IPS-15b (cell line): Measurements from ENCODE around the gene RPS21.

Experiments
- H3K27me3 ChIP-seq: one replicate; pipeline ENCODE4 v1.6.1; 2013; ENCODE audit warnings: low read length; ENCODE audit not compliant: control insufficient read depth, insufficient read depth
- H3K36me3 ChIP-seq: one replicate; pipeline ENCODE4 v1.6.1; 2013; ENCODE audit warnings: low read length; ENCODE audit not compliant: control insufficient read depth, insufficient read depth
- H3K4me1 ChIP-seq: one replicate; pipeline ENCODE4 v1.6.1; 2013; ENCODE audit warnings: mild to moderate bottlenecking, low read length; ENCODE audit not compliant: control insufficient read depth, insufficient read depth
- H3K4me3 ChIP-seq: one replicate; pipeline ENCODE4 v1.5.1; 2013; ENCODE audit warnings: low read depth, low read length
- H3K9ac ChIP-seq: one replicate; pipeline ENCODE4 v1.6.1; 2013; ENCODE audit warnings: low read depth, mild to moderate bottlenecking, low read length
- H3K9me3 ChIP-seq: one replicate; pipeline ENCODE4 v1.6.1; 2013; ENCODE audit warnings: mild to moderate bottlenecking, low read length; ENCODE audit not compliant: control insufficient read depth, insufficient read depth

The RPS21 gene

GRCh38 chr20:62408640-62409039, 21.7 kb downstream of the RPS21 start:
- H3K9me3 ChIP-seq = no peaks in the 10 kb centered on the region
- H3K4me3 ChIP-seq = no peak overlapping the region
- no peaks in the 10 kb centered on the region for H3K36me3 ChIP-seq
- no peak overlapping the region for H3K9ac ChIP-seq
- H3K4me1 ChIP-seq = no peaks in the 10 kb centered on the region
- H3K27me3 ChIP-seq = no peaks in the 10 kb centered on the region

DNA sequence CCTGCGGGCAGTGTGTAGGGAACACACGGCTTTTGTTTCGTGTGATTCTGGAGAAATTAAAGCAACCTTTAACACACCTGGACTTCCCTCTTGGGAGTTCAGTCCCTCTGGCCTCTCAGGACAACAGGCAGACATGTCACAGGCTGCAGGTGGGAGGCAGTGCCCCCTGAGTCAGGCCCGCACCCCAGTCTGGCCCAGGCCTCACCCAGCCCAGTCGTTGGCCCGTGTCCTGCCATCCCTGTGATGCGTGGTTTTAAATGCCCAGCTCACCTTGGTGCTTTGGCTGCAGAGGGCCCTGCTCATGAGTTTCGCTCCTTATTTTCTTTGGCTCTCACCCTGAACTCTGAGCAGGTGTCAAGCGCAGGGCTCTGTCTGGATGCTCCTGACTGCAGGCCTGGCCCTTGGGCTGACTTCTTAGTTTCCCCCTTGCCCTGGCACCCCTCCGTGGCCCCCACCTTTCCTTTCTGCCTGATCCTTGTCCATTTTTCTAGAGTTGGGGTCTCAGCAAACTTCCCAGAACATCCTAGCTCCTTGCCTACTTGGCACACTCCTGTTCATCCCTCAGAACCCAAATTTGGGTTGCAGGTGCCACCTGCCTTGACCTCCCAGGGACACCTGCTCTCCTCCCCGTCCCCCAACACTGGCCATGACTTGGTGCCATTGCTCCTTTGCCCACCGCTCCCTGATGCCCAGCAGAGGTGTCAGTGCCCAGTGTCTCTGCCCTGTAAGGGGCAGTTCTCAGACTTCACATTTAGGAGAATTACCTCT, 22.4 kb downstream of the RPS21 start:
- H3K4me1 ChIP-seq = no peaks in the 10 kb centered on the region
- H3K9me3 ChIP-seq = no peaks in the 10 kb centered on the region
- H3K36me3 ChIP-seq = no peaks in the 10 kb centered on the region
- H3K9ac ChIP-seq = no peak overlapping the region
- no peaks in the 10 kb centered on the region for H3K27me3 ChIP-seq
- no peak overlapping the region for H3K4me3 ChIP-seq

DNA sequence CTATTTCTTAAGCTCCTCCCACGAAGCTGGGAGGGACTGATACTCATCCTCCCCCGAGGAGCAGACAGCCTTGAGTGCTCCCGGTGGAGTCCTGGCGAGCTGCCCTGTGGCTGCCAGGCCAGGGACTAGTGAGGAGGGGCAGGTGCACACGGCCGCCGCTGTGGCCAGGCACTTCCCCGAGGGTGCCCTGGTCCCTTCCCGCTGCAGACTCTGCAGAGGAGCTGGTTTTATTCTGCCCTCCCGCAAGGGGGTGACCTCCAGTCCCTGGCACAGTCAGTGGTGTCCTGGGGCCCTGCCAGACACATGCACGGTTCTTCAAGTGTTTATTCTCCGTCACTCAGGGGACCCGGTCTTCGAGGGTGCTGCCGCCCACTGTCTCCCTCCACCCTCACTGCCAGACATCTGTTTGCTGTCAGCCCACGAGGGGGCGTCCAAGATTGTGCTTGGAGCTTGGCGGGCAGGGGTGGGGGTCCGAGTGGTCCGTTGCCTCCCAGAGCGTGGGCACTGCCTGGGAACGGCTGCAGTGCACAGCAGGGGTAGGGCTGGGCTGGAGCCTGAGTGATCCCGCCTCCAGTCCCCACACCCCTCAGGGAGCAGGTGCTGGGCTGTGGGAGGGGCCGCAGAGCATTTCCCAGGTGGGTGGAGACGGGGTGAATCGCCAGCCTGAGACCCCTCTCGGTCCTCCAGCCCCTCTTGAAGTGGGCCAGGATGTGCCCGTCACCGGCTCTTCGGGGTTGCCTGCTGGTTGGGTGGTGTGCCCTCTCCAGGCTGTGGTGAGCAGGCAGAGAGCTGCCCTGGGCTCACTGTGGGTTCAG, 23.2 kb downstream of the RPS21 start:
- Histone ChIP-seq H3K4me1 (no peaks in the 10 kb centered on the region), H3K9ac (no peak overlapping the region), H3K4me3 (no peak overlapping the region), H3K27me3 (no peaks in the 10 kb centered on the region), H3K9me3 (no peaks in the 10 kb centered on the region), H3K36me3 (no peaks in the 10 kb centered on the region)

- H3K4me3 ChIP-seq = no peak overlapping the region
- H3K27me3 ChIP-seq = no peaks in the 10 kb centered on the region
- H3K9ac ChIP-seq = no peak overlapping the region
- no peaks in the 10 kb centered on the region for H3K4me1 ChIP-seq
- no peaks in the 10 kb centered on the region for H3K36me3 ChIP-seq
- no peaks in the 10 kb centered on the region for H3K9me3 ChIP-seq
These were observed 24.0 kb downstream of the RPS21 start for GRCh38 chr20:62410746-62411478.

- Histone ChIP-seq H3K9me3 (no peaks in the 10 kb centered on the region), H3K4me1 (no peaks in the 10 kb centered on the region), H3K36me3 (no peaks in the 10 kb centered on the region), H3K9ac (no peak overlapping the region), H3K4me3 (no peak overlapping the region), H3K27me3 (no peaks in the 10 kb centered on the region)
These were observed 24.7 kb downstream of the RPS21 start for GRCh38 chr20:62411479-62412193.

GRCh38 chr20:62412194-62413024, 25.5 kb downstream of the RPS21 start:
- Histone ChIP-seq H3K4me1 (no peaks in the 10 kb centered on the region), H3K9ac (no peak overlapping the region), H3K9me3 (no peaks in the 10 kb centered on the region), H3K36me3 (no peaks in the 10 kb centered on the region), H3K27me3 (no peaks in the 10 kb centered on the region), H3K4me3 (no peak overlapping the region)

DNA sequence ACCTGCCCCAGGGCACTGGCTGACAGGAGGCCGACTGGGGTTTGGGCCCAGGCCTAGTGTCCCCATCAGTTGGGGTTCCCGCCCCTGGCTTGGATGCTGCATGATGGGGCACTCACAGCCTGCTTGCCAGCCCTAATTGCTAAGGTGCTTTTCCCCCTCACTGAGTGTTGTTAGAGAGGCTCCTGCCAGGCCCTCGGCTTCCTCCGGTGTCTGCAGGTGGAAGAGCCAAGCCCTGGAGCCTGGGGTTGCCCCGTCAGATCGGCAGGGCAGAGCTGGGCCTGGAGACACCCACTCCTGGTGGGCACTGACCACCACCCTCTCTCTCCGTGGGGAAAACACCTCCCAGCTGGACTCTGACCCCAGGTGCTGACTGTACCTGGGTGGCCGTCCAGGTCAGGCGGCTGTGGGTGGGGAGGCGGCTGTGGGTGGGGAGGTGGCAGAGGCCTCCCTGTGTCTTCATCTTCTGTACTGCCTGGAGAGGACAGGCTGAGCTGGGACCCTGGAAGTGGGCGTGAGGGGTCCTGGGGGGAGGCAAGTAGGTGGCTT, 26.2 kb downstream of the RPS21 start:
- no peaks in the 10 kb centered on the region for H3K27me3 ChIP-seq
- H3K9me3 ChIP-seq = no peaks in the 10 kb centered on the region
- H3K4me3 ChIP-seq = no peak overlapping the region
- no peaks in the 10 kb centered on the region for H3K36me3 ChIP-seq
- no peaks in the 10 kb centered on the region for H3K4me1 ChIP-seq
- H3K9ac ChIP-seq = no peak overlapping the region

DNA sequence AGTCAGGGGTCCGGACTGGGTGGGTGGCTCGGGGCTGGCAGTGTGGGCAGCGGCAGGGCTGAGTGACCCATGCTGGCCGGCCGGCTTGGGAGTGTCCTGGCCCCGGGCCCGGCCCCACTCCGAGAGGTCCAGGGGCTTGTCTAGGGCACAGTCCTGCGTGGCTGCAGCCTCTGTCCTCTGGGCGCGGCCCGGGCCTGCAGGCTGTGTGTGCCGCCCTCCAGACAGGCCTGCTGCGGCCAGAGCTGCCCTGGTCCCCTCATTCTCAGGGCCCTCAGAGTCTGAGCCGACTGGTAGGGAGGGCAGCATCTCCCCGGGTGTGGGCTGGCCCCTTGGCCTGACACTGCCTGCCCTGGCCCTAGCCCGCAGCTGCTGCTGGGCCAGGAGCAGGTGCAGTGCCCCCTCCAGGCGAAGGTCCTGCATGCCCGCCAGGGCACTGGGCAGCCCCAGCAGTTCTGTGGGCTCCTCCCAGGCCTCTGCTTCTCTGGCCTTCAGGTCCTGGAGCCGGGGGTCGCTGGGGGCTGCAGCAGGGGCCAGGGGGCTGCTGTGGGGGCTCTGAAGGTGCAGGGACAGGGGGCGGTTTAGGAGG, 27.1 kb downstream of the RPS21 start:
- H3K9ac ChIP-seq = no peak overlapping the region
- no peaks in the 10 kb centered on the region for H3K27me3 ChIP-seq
- no peaks in the 10 kb centered on the region for H3K36me3 ChIP-seq
- no peak overlapping the region for H3K4me3 ChIP-seq
- no peaks in the 10 kb centered on the region for H3K9me3 ChIP-seq
- H3K4me1 ChIP-seq = no peaks in the 10 kb centered on the region

- no peak overlapping the region for H3K9ac ChIP-seq
- no peaks in the 10 kb centered on the region for H3K4me1 ChIP-seq
- H3K9me3 ChIP-seq = no peaks in the 10 kb centered on the region
- no peak overlapping the region for H3K4me3 ChIP-seq
- no peaks in the 10 kb centered on the region for H3K36me3 ChIP-seq
- H3K27me3 ChIP-seq = no peaks in the 10 kb centered on the region
These were observed 28.6 kb downstream of the RPS21 start for GRCh38 chr20:62415354-62416111.
